VCaP (cell line): Measurements from ENCODE around the gene BCL6.

ENCODE experiments used
- H3K27ac ChIP-seq: fragments of 450-650 bp; 2 replicates; pipeline ENCODE4 v1.5.1; 2017
- CTCF ChIP-seq: fragments of 450-650 bp; conservative IDR thresholded peaks from 2 replicates; pipeline ENCODE4 v1.5.1; 2017; ENCODE audit warnings: mild to moderate bottlenecking, moderate library complexity

The BCL6 gene

GRCh38 chr3:187770224-187770623, 25.0 kb upstream of the BCL6 start:
- TF ChIP-seq CTCF: no peak
- H3K27ac ChIP-seq: no peak overlapping the region

DNA sequence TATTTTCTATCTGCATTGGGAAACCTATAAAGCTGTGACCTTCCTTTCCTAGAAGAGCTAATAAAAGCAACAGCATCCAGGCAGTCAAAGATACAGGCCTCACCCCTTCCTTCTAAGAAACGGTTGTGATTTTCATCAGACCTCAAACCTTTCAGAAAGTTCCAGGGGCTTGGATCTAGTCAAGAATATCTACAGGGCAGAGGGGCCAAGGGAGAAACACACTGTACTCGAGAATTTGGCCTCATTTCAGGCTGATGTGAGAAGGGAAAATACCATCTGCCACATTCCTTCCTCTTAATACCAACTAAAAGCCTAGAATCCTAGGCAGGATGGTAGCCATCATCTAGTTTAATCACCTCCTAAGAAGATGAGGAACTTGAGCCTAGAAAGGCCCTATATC, 24.5 kb upstream of the BCL6 start:
- no peak for TF ChIP-seq CTCF
- no peak overlapping the region for H3K27ac ChIP-seq

- no peak for TF ChIP-seq CTCF
- H3K27ac ChIP-seq: no peak overlapping the region
Measured at GRCh38 chr3:187767266-187768012, 22.2 kb upstream of the BCL6 start.

DNA sequence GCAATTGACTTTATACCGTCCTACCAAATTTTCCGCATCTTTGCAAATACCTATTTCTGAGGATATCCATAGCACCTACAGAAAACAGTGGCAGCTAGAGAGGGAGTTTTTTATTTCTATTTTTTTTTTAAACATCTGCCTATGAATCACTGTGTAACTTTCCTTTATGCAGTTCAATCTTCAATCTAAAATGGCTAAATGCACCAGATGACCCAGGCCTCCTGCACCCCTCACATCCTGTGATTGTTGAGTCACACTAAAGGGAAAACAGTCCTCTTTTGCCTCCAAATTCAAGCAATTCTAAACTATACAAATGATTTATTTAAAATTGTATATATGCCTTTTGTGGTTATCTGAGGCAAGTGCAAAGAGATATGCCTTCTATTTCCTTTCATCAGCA, 20.1 kb upstream of the BCL6 start:
- TF ChIP-seq CTCF: no peak
- no peak overlapping the region for H3K27ac ChIP-seq

DNA sequence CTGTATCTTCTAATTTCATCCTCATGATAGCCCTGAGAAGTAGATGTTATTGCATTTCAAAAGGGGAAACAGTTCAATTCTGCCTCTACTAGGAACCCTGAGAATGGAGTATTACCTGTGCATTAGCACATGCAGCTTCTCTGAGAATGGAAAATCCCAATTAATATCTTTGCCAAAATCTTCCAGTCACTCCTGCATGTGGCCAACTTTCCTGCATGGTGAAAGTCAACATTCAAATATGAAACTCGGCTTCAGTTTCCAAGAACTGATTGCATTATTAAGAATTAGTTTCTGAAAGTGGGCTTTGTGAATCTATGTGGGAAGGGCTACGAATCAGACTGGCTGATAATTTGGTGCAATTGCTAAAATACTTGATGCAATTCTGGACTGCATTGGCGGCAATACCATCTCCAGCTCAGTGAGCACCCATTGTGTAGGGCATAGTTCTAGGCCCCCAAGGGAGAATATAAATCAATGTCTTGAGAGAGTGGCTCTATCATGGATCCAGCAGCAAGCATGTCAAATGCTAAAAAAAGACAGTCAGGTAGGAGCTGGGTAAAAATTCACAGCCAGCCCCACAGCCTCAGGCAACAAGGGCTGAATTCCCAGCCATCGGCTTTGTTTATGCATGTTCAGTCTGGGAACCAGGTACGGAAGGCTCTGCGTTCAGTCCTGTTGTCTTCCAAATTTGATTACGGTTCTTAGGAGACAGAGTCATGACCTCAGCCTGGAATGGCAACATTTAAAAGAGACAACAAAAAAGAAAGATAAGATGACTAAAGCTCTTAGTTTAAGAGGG, 18.8 kb upstream of the BCL6 start:
- H3K27ac ChIP-seq: no peak overlapping the region
- TF ChIP-seq CTCF: no peak

DNA sequence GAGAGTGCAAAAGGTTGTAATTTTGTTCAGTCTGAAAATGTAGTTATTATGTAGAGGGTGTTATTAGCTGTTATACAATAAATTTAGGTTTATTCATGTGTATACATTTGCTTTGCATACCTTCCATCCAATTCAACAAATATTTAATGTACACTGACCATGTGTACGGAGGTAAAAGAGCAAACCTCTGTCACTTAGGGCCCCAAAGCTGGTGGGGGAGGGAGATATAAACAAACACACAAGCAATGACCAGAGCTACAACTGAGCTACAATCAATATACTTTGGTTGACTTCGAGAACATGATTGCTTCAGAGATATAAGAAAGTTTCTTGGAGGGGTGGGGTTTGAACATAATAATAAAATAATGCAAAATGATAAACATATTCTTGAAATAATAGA, 17.5 kb upstream of the BCL6 start:
- TF ChIP-seq CTCF: no peak

GRCh38 chr3:187759601-187760000, 14.3 kb upstream of the BCL6 start:
- no peak for TF ChIP-seq CTCF

More for the DNA sequence above, 17.5 kb upstream of the BCL6 start:
- H3K27ac ChIP-seq: no peak overlapping the region

More at GRCh38 chr3:187759601-187760000, 14.3 kb upstream of the BCL6 start:
- H3K27ac ChIP-seq: no peak overlapping the region
